Measurements from ENCODE around the gene SEMA3E.

The SEMA3E gene

DNA sequence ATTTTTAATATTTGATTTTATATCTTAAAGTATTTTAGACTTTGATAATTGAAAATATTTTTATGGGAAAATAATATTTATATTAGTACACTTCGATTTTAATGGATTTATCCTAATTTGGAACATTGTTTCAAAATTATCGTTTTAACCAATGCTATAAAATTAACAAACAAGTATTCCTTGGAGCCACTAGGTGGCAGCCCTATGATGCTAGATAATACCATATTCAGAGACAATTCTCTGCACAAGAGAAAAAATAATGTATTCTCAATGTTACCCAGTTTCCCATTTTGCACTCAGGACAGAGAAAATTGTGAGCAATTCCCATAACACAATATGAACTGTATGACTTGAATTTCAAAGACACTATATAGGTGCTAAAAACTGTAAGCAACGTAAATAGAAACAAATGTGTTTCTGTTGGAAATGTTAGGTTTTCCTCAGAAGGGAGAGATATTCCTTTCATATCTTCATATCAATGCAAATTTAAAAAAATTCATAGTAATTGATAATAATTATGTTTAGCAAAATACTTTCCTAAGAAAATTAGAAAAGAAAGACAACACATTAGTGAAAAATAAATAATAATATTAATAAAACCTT is 237.8 kb downstream of the SEMA3E start:
- TF ChIP-seq, protein P1, sequence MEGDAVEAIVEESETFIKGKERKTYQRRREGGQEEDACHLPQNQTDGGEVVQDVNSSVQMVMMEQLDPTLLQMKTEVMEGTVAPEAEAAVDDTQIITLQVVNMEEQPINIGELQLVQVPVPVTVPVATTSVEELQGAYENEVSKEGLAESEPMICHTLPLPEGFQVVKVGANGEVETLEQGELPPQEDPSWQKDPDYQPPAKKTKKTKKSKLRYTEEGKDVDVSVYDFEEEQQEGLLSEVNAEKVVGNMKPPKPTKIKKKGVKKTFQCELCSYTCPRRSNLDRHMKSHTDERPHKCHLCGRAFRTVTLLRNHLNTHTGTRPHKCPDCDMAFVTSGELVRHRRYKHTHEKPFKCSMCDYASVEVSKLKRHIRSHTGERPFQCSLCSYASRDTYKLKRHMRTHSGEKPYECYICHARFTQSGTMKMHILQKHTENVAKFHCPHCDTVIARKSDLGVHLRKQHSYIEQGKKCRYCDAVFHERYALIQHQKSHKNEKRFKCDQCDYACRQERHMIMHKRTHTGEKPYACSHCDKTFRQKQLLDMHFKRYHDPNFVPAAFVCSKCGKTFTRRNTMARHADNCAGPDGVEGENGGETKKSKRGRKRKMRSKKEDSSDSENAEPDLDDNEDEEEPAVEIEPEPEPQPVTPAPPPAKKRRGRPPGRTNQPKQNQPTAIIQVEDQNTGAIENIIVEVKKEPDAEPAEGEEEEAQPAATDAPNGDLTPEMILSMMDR (IDR thresholded peaks at IDR 0.05; ENCODE audit: extremely low read depth, missing control alignments), result peak; percentile 47
- peak; percentile 6 for DNase-seq (ENCODE audit: low spot score)

GRCh38 chr7:83394776-83395175 is 254.2 kb downstream of the SEMA3E start:
- TF ChIP-seq, protein P1 (IDR thresholded peaks at IDR 0.05; ENCODE audit: extremely low read depth, missing control alignments), result no peak
- no peak for DNase-seq (ENCODE audit: low spot score)

- TF ChIP-seq, protein P1 (IDR thresholded peaks at IDR 0.05; ENCODE audit: extremely low read depth, missing control alignments), result no peak
- no peak for DNase-seq (ENCODE audit: low spot score)
Observed at GRCh38 chr7:83388436-83388835, 260.5 kb downstream of the SEMA3E start.

DNA sequence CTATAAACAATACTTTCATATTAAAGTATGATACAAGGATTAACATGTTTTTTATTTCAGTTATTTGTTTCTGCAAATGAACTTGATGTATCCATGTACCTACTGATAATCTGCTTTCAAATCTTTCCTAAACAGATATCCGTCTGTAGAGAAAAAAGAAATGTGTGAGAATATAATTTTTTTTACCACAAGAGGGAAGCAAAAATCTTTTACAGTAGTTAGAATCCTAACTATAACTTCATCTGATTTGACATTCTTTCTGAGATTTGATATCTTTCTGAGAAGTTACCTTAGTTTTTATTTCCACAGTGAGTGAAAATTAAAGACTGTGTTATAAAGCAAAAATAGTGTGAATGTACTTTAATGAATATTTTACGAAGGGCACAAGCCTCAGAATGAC is 282.3 kb downstream of the SEMA3E start:
- TF ChIP-seq, protein P1 (IDR thresholded peaks at IDR 0.05; ENCODE audit: extremely low read depth, missing control alignments), result no peak
- no peak for DNase-seq (ENCODE audit: low spot score)

GRCh38 chr7:83365746-83366145 is 283.2 kb downstream of the SEMA3E start:
- DNase-seq (ENCODE audit: low spot score), result no peak
- TF ChIP-seq, protein P1 (IDR thresholded peaks at IDR 0.05; ENCODE audit: extremely low read depth, missing control alignments), result no peak

- no peak for DNase-seq (ENCODE audit: low spot score)
Observed at GRCh38 chr7:83362871-83363550, 285.9 kb downstream of the SEMA3E start.

GRCh38 chr7:83359108-83359507 is 289.8 kb downstream of the SEMA3E start:
- TF ChIP-seq, protein P1 (IDR thresholded peaks at IDR 0.05; ENCODE audit: extremely low read depth, missing control alignments), result no peak

More at GRCh38 chr7:83362871-83363550, 285.9 kb downstream of the SEMA3E start:
- TF ChIP-seq, protein P1 (IDR thresholded peaks at IDR 0.05; ENCODE audit: extremely low read depth, missing control alignments), result no peak

More at GRCh38 chr7:83359108-83359507, 289.8 kb downstream of the SEMA3E start:
- no peak for DNase-seq (ENCODE audit: low spot score)

All from GM20000 (cell line).